Endothelial cell of umbilical vein (primary cell): ENCODE measurements around the gene COA3. TPM values are rescaled to one million over a fixed set of nuclear protein-coding genes. Genes with fewer than 3 reads are reported as not detected.

Experiments used
- BruUV-seq: library from RNA; stranded (reverse); fragments of 400-500 nt; replicated peaks from 2 replicates; lab custom pipeline; 2021; lab: Mats Ljungman, UMichigan
- CTCF ChIA-PET: fragments of 300-600, 350-600 bp; sonication (Branson Sonifier 250); formaldehyde crosslinking; loops from one replicate; lab custom pipeline; 2021; ENCODE audit warnings: antibody characterized with exemption, inconsistent platforms; lab: Charles Lee
- POLR2A ChIA-PET: fragments of 300-600, 350-600 bp; sonication (Branson Sonifier 250); formaldehyde crosslinking; loops from one replicate; lab custom pipeline; 2021; ENCODE audit warnings: antibody characterized with exemption, inconsistent platforms; lab: Charles Lee
- DNase-seq: peaks from one replicate; pipeline ENCODE4 v3.0.0-alpha.2; 2011; ENCODE audit warnings: low read depth, low spot score
- FAIRE-seq: peaks from 2 replicates; lab custom pipeline; 2011; peaks lifted over from hg19 to GRCh38; lab: Jason Lieb, UNC
- H2AFZ ChIP-seq: 2 replicates; pipeline ENCODE4 v1.6.0; 2012; ENCODE audit warnings: low read depth, low read length, control low read depth, inconsistent platforms
- H3K27ac ChIP-seq: 2 replicates; pipeline ENCODE4 v1.5.1; 2011; ENCODE audit warnings: low read depth, mild to moderate bottlenecking, control low read depth, low read length, moderate library complexity; ENCODE audit not compliant: insufficient read depth
- H3K27me3 ChIP-seq, 2 experiments: 2 replicates each; pipeline versions ENCODE4 v1.6.0 to v1.6.1; 2011; ENCODE audit warnings: low read length in 2 of 2, mixed read lengths in 1 of 2; ENCODE audit not compliant: control insufficient read depth in 2 of 2, insufficient read depth in 2 of 2
- H3K36me3 ChIP-seq, 2 experiments: 2 replicates in 1 of 2; 3 replicates in 1 of 2; pipeline ENCODE4 v1.5.1; 2011; ENCODE audit warnings: low read length in 2 of 2, mild to moderate bottlenecking in 1 of 2, moderate library complexity in 1 of 2; ENCODE audit not compliant: control insufficient read depth in 2 of 2, insufficient read depth in 2 of 2; ENCODE audit errors: extremely low read depth in 1 of 2
- H3K4me1 ChIP-seq: 3 replicates; pipeline ENCODE4 v1.5.1; 2011; ENCODE audit warnings: mild to moderate bottlenecking, low read length; ENCODE audit not compliant: control insufficient read depth, insufficient read depth; ENCODE audit errors: extremely low read depth
- H3K4me2 ChIP-seq: 2 replicates; pipeline ENCODE4 v1.6.1; 2011; ENCODE audit warnings: low read length, control low read depth, mixed read lengths; ENCODE audit not compliant: insufficient read depth
- H3K4me3 ChIP-seq, 3 experiments: fragments of 200-600 bp in 1 of 3; sonication (generic), shearing (Covaris generic) in 1 of 3; replicated peaks in 1 of 3; 2 replicates each; pipeline ENCODE4 v1.5.1; 2011 to 2016; ENCODE audit warnings: control low read depth in 3 of 3, low read length in 3 of 3, mild to moderate bottlenecking in 2 of 3, inconsistent platforms in 1 of 3, low read depth in 1 of 3, moderate library complexity in 1 of 3; ENCODE audit not compliant: insufficient read depth in 1 of 3
- H3K79me2 ChIP-seq: 2 replicates; pipeline ENCODE4 v1.6.0; 2012; ENCODE audit warnings: low read length, inconsistent platforms; ENCODE audit not compliant: control insufficient read depth, insufficient read depth
- H3K9ac ChIP-seq: replicated peaks from 2 replicates; pipeline ENCODE3; 2011; ENCODE audit warnings: low read length, control low read depth; ENCODE audit not compliant: insufficient read depth; ENCODE audit errors: extremely low read depth
- H3K9me1 ChIP-seq: replicated peaks from 3 replicates; pipeline ENCODE4 v1.6.0; 2011; ENCODE audit warnings: mild to moderate bottlenecking, low read length; ENCODE audit not compliant: control insufficient read depth, insufficient read depth; ENCODE audit errors: extremely low read depth
- H3K9me3 ChIP-seq: replicated peaks from 2 replicates; pipeline ENCODE4 v1.5.1; 2012; ENCODE audit warnings: low read length, inconsistent platforms; ENCODE audit not compliant: control insufficient read depth, insufficient read depth
- H4K20me1 ChIP-seq: replicated peaks from 2 replicates; pipeline ENCODE3; 2011; ENCODE audit warnings: mild to moderate bottlenecking, low read length; ENCODE audit not compliant: control insufficient read depth, insufficient read depth; ENCODE audit errors: extremely low read depth
- GATA2 ChIP-seq: IDR thresholded peaks from 2 replicates; pipeline ENCODE4 v1.7.0; 2011; ENCODE audit warnings: low read depth, mild to moderate bottlenecking, moderate library complexity, mixed read lengths, low read length; ENCODE audit not compliant: insufficient read length, insufficient read depth
- POLR2AphosphoS5 ChIP-seq: IDR thresholded peaks from 2 replicates; pipeline ENCODE4 v1.6.1; 2012; ENCODE audit warnings: low read depth, mild to moderate bottlenecking, control low read depth, low read length, moderate library complexity; ENCODE audit not compliant: insufficient read depth
- dilution Hi-C: fragments of 300-500 bp; cut with MboI; formaldehyde crosslinking; loops from one replicate; pipeline ENCODE4 v1.15.0; 2019; ENCODE audit warnings: low sequenced_read_pairs; ENCODE audit not compliant: extremely low pct_ligation_motif_present
- intact Hi-C: fragments of 100-400 bp; cut with micrococcal nuclease; formaldehyde crosslinking; loops from one replicate; pipeline ENCODE4 v1.10.0; 2022
- microRNA-seq: library from miRNA; unstranded; fragments of <30 nt; microRNA quantifications from one replicate; pipeline ENCODE4 v1.2.0, GENCODE V29; 2021; ENCODE audit warnings: borderline number of aligned reads, borderline replicate concordance
- polyA plus RNA-seq, 4 experiments: library from polyadenylated mRNA; depleted of rRNA in 3 of 4; stranded (reverse) in 3 of 4; unstranded in 1 of 4; fragments of >200 nt; gene quantifications; 2 replicates each; pipeline versions ENCODE4 v1.2.1 to v1.2.3, GENCODE V29; 2011 to 2012; ENCODE audit warnings: missing spikeins in 1 of 4
- small RNA-seq: library from RNA; depleted of rRNA; stranded (forward); fragments of <200 nt; gene quantifications from one replicate; pipeline ENCODE3, GENCODE V24; 2012; ENCODE audit warnings: low replicate concordance, low read depth; ENCODE audit not compliant: insufficient read depth, insufficient read length
- total RNA-seq: library from RNA; stranded (reverse); gene quantifications from 2 replicates; pipeline ENCODE4 v1.2.3, GENCODE V29; 2021

The COA3 gene
- total and polyA plus RNA-seq, 2 donors (not counting 3 experiments of a cell fraction or from before 2014, with no cell fraction given), result 56.6 to 126 TPM

DNA sequence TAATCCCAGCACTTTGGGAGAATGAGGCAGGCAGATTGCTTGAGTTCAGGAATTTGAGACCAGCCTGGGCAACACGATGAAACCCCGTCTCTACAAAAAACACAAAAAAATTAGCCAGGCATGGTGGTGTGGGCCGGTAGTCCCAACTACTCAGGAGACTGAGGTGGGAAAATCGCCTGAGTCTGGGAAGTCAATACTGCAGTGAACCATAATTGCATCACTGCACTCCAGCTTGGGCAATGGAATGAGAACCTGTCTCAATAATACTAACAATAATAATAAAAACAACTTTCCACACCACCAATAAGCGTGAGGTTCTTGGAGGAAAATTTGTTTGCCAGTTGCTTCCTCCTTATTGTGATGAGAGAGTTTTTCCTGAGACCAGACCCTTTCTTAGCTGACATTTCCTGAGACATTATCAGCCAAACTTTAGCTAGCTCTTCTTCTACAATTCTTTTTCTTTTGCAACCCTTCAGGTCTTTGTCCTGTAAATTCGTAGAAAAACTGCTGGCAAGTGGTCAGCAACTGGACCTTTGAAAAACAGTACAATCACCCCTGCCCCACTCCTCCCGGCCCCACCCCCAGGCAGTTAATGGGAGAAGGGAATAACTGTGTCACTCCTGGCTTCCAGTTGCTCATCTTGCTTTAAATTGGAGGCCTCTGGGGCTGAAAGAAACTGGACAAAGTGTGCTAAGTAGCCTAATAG is 50.1 kb downstream of the COA3 start:
- Histone ChIP-seq H4K20me1 (no peaks in the 10 kb centered on the region), H3K4me3 (no peak overlapping the region), H3K4me2 (no peak overlapping the region), H3K27me3 (no peaks in the 10 kb centered on the region), H3K36me3 (no peaks in the 10 kb centered on the region), H3K9me1 (no peaks in the 10 kb centered on the region), H3K9ac (no peak overlapping the region), H3K79me2 (peaks cover 2% of the 10 kb centered on the region), H3K4me1 (peaks cover 15% of the 10 kb centered on the region), H2AFZ (no peak overlapping the region), H3K27ac (no peak overlapping the region), H3K9me3 (no peaks in the 10 kb centered on the region)
- FAIRE-seq, result no peak
- TF ChIP-seq GATA2 (no peak), POLR2AphosphoS5 (no peak)
- BruUV-seq, result no TSS peak
- intact Hi-C loops (no loop called here), dilution Hi-C loops (no loop called here)
- ChIA-PET CTCF (interaction anchor here (1.5 to 5.9 kb wide), 3 partner anchors 12 to 76 kb away, joined by 6 to 55 read pairs (median 6); partner anchors contain the start of genes BECN1 and RAMP2), POLR2A (no interaction called here)
- DNase-seq, result no peak

Small RNAs within 50 kb of the gene (microRNA-seq; reads per million reads assigned to microRNA genes)
- 1.5 reads per million for gene MIR6781

Small RNAs within 50 kb of the gene (small RNA-seq; reads per million reads assigned to genes)
- not detected for gene HMGN2P15
- not detected for gene MIR6781

Other genes with a start within 250 kb of the COA3 start
- 0.62 and 1.0 TPM in 2 replicates for gene HSD17B1, start 245.8 kb downstream of the COA3 start, total RNA-seq
- 0.22 and 0.41 TPM in 2 replicates for gene HSD17B1, start 245.8 kb downstream of the COA3 start, polyA plus RNA-seq
- gene COASY, start 236.6 kb downstream of the COA3 start, total RNA-seq, result 69.2 and 77.7 TPM in 2 replicates
- 39.6 and 52.6 TPM in 2 replicates for gene COASY, start 236.6 kb downstream of the COA3 start, polyA plus RNA-seq
- gene MLX, start 231.6 kb downstream of the COA3 start, total RNA-seq, result 40.3 and 40.9 TPM in 2 replicates
- 41.1 and 42.7 TPM in 2 replicates for gene MLX, start 231.6 kb downstream of the COA3 start, polyA plus RNA-seq
- 19.3 and 20.8 TPM in 2 replicates for gene PSMC3IP, start 221.0 kb downstream of the COA3 start, total RNA-seq
- gene PSMC3IP, start 221.0 kb downstream of the COA3 start, polyA plus RNA-seq, result 5.5 and 5.9 TPM in 2 replicates
- gene RETREG3, start 189.3 kb downstream of the COA3 start, total RNA-seq, result 52.3 and 53.4 TPM in 2 replicates
- 32.6 and 36.2 TPM in 2 replicates for gene RETREG3, start 189.3 kb downstream of the COA3 start, polyA plus RNA-seq
- gene TUBG1, start 189.0 kb downstream of the COA3 start, total RNA-seq, result 96.9 and 102 TPM in 2 replicates
- gene TUBG1, start 189.0 kb downstream of the COA3 start, polyA plus RNA-seq, result 132 and 173 TPM in 2 replicates
- gene TUBG2, start 139.4 kb downstream of the COA3 start, total RNA-seq, result 13.1 and 13.2 TPM in 2 replicates
- 17.7 and 19.4 TPM in 2 replicates for gene TUBG2, start 139.4 kb downstream of the COA3 start, polyA plus RNA-seq
- gene PLEKHH3, start 121.7 kb downstream of the COA3 start, total RNA-seq, result 11.3 and 13.2 TPM in 2 replicates
- gene PLEKHH3, start 121.7 kb downstream of the COA3 start, polyA plus RNA-seq, result 5.4 and 6.8 TPM in 2 replicates
- gene CCR10, start 116.9 kb downstream of the COA3 start, total RNA-seq, result 1.3 TPM in 1 of 2 replicates, not detected in the other
- 1.1 and 1.4 TPM in 2 replicates for gene CCR10, start 116.9 kb downstream of the COA3 start, polyA plus RNA-seq
- gene CNTNAP1, start 116.2 kb downstream of the COA3 start, total RNA-seq, result 3.6 and 44.8 TPM in 2 replicates
- gene CNTNAP1, start 116.2 kb downstream of the COA3 start, polyA plus RNA-seq, result 26.3 and 27.3 TPM in 2 replicates
- gene EZH1, start 53.7 kb downstream of the COA3 start, total RNA-seq, result 29.8 and 31.4 TPM in 2 replicates
- gene EZH1, start 53.7 kb downstream of the COA3 start, polyA plus RNA-seq, result 27.8 and 33.7 TPM in 2 replicates
- gene RAMP2, start 37.5 kb downstream of the COA3 start, total RNA-seq, result 71.0 and 106 TPM in 2 replicates
- 192 and 262 TPM in 2 replicates for gene RAMP2, start 37.5 kb downstream of the COA3 start, polyA plus RNA-seq
- gene VPS25, start 25.3 kb downstream of the COA3 start, total RNA-seq, result 45.0 and 47.1 TPM in 2 replicates
- gene VPS25, start 25.3 kb downstream of the COA3 start, polyA plus RNA-seq, result 86.8 and 107 TPM in 2 replicates
- 1.9 TPM in 2 replicates for gene WNK4, start 18.1 kb downstream of the COA3 start, total RNA-seq
- 0.48 and 0.84 TPM in 2 replicates for gene WNK4, start 18.1 kb downstream of the COA3 start, polyA plus RNA-seq
- not detected in 2 replicates for gene CNTD1, start 157 bp upstream of the COA3 start, total RNA-seq
- gene CNTD1, start 157 bp upstream of the COA3 start, polyA plus RNA-seq, result not detected in 2 replicates
- gene BECN1, start 25.6 kb upstream of the COA3 start, total RNA-seq, result 92.3 and 93.5 TPM in 2 replicates
- 51.4 and 63.1 TPM in 2 replicates for gene BECN1, start 25.6 kb upstream of the COA3 start, polyA plus RNA-seq
- gene PSME3, start 34.7 kb upstream of the COA3 start, total RNA-seq, result 126 and 133 TPM in 2 replicates
- gene PSME3, start 34.7 kb upstream of the COA3 start, polyA plus RNA-seq, result 94.7 and 98.4 TPM in 2 replicates
- gene AOC2, start 45.9 kb upstream of the COA3 start, total RNA-seq, result 1.6 and 1.9 TPM in 2 replicates
- gene AOC2, start 45.9 kb upstream of the COA3 start, polyA plus RNA-seq, result 0.62 and 0.65 TPM in 2 replicates
- gene AOC3, start 52.5 kb upstream of the COA3 start, total RNA-seq, result 0.27 and 0.44 TPM in 2 replicates
- 0.11 and 0.19 TPM in 2 replicates for gene AOC3, start 52.5 kb upstream of the COA3 start, polyA plus RNA-seq
- gene G6PC1, start 102.1 kb upstream of the COA3 start, total RNA-seq, result not detected in 2 replicates
- not detected in 2 replicates for gene G6PC1, start 102.1 kb upstream of the COA3 start, polyA plus RNA-seq
- gene AARSD1, start 165.8 kb upstream of the COA3 start, total RNA-seq, result 39.7 and 53.2 TPM in 2 replicates
- gene AARSD1, start 165.8 kb upstream of the COA3 start, polyA plus RNA-seq, result 38.3 and 42.8 TPM in 2 replicates
- not detected in 2 replicates for gene PTGES3L, start 181.4 kb upstream of the COA3 start, total RNA-seq
- gene PTGES3L, start 181.4 kb upstream of the COA3 start, polyA plus RNA-seq, result 0.23 and 0.45 TPM in 2 replicates
- gene RUNDC1, start 181.9 kb upstream of the COA3 start, total RNA-seq, result 11.7 and 12.0 TPM in 2 replicates
- gene RUNDC1, start 181.9 kb upstream of the COA3 start, polyA plus RNA-seq, result 7.3 and 9.2 TPM in 2 replicates
- 1,014 and 1,102 TPM in 2 replicates for gene RPL27, start 199.7 kb upstream of the COA3 start, total RNA-seq
- 2,467 and 2,620 TPM in 2 replicates for gene RPL27, start 199.7 kb upstream of the COA3 start, polyA plus RNA-seq
- 9.4 and 11.1 TPM in 2 replicates for gene IFI35, start 208.1 kb upstream of the COA3 start, total RNA-seq
- 22.5 and 23.5 TPM in 2 replicates for gene IFI35, start 208.1 kb upstream of the COA3 start, polyA plus RNA-seq
- 482 and 487 TPM in 2 replicates for gene VAT1, start 223.7 kb upstream of the COA3 start, total RNA-seq
- 339 and 370 TPM in 2 replicates for gene VAT1, start 223.7 kb upstream of the COA3 start, polyA plus RNA-seq
- gene RND2, start 226.5 kb upstream of the COA3 start, total RNA-seq, result 0.53 and 0.97 TPM in 2 replicates
- gene RND2, start 226.5 kb upstream of the COA3 start, polyA plus RNA-seq, result 0.60 and 0.81 TPM in 2 replicates